ENCODE data around the gene THY1.

DNA sequence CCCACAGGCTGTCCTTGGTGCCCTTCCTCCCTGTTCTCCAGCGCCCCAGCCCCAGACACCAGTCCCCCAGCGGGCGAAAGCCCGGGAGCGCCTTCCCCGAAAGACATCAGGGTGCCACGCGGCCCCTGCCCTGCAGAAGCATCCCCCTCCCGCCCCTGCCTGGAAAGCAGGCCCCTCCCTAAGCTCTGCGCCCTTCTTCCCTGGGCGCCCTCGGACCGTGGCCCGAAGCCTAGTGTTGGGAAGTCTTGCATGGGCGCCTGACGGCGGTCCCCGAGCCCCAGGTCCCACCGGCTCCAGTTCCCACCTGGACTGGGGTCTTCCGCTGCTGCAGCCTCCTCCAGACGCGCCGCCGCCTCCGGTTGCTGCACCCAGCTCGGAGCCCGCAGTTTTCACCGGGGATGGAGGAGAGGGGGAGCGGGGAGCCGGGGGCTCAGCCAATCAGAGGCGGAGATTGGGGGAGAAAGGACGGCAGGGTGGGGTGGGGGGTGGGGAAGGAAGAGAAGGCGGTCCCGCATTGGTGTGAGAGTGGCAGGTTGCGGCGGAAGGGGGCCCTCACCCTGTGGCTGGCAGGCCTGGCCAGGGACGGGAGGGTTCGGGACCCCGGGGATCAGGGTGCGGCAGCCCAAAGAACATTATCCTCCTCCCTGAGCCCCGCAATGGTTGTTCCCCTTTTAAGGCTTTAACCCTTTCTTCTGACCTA is at the start of gene THY1:
- no peak for TF ChIP-seq CTCF (IDR thresholded peaks at IDR 0.05)
- TF ChIP-seq POLR2A (IDR thresholded peaks at IDR 0.05) = no peak

All from thyroid gland (tissue), 4 donors.